Fibroblast of pulmonary artery (primary cell): ENCODE results near the gene SRPK2.
"Not testable (repeated sequence)": the region's sequence is repeated elsewhere in the genome, so short reads cannot be mapped to it uniquely, and the experiment has no call there.

Source experiments
- DNase-seq: peaks from one replicate; pipeline ENCODE4 v3.0.0-alpha.2; 2010; ENCODE audit warnings: low read depth
- H3K4me3 ChIP-seq: replicated peaks from 2 replicates; pipeline ENCODE4 v1.5.1; 2011; ENCODE audit warnings: low read depth, mild to moderate bottlenecking, control low read depth, low read length, moderate library complexity
- TF ChIP-seq, protein P1 (sequence below): IDR thresholded peaks from 2 replicates; pipeline ENCODE4 v1.5.1; 2011; ENCODE audit warnings: mild to moderate bottlenecking, control low read depth, low read length, inconsistent platforms; ENCODE audit errors: missing control alignments

Gene SRPK2

GRCh38 chr7:105244594-105244993 is 144.1 kb downstream of the SRPK2 start:
- H3K4me3 ChIP-seq: no peak overlapping the region
- TF ChIP-seq, protein P1, sequence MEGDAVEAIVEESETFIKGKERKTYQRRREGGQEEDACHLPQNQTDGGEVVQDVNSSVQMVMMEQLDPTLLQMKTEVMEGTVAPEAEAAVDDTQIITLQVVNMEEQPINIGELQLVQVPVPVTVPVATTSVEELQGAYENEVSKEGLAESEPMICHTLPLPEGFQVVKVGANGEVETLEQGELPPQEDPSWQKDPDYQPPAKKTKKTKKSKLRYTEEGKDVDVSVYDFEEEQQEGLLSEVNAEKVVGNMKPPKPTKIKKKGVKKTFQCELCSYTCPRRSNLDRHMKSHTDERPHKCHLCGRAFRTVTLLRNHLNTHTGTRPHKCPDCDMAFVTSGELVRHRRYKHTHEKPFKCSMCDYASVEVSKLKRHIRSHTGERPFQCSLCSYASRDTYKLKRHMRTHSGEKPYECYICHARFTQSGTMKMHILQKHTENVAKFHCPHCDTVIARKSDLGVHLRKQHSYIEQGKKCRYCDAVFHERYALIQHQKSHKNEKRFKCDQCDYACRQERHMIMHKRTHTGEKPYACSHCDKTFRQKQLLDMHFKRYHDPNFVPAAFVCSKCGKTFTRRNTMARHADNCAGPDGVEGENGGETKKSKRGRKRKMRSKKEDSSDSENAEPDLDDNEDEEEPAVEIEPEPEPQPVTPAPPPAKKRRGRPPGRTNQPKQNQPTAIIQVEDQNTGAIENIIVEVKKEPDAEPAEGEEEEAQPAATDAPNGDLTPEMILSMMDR: no peak
- DNase-seq: no peak

DNA sequence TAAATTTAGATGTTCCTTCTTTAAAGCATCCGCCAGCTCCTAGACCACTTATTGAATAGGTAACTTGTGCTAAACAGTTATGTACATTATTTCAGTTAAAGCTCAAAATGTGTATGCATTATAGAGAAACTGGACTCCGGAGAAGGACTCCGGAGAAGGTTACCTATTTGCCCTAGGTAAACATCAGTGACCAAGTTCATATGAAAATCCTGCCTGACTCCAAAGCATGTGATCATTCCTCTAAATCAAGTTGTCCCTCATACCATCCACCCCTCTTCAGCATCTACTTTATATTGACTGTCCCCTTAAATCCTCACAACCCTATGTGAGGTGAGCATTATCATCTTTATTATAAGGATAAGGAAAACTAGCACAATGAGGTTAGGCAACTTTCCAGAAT is 147.5 kb downstream of the SRPK2 start:
- TF ChIP-seq, protein P1: no peak
- DNase-seq: no peak

GRCh38 chr7:105238198-105238765 is 150.4 kb downstream of the SRPK2 start:
- TF ChIP-seq, protein P1: no peak
- no peak for DNase-seq
- H3K4me3 ChIP-seq: no peak overlapping the region

More for the DNA sequence above, 147.5 kb downstream of the SRPK2 start:
- H3K4me3 ChIP-seq: no peak overlapping the region

DNA sequence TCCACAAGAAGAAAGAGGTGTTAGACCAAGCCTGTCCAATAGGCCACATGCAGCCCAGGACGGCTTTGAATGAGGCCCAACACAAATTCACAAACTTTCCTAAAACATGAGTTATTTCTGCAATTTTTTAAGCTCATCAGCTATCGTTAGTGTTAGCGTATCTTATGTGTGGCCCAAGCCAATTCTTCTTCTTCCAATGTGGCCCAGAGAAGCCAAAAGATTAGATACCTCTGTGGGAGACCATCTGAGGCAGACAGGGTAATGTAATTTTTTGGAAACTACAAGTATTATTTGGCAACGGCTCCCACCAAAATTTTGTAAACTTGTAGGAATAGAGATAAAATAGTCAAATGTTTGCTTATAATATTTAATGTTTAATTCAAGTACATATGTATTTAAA is 153.8 kb downstream of the SRPK2 start:
- H3K4me3 ChIP-seq: no peak overlapping the region
- DNase-seq: no peak
- TF ChIP-seq, protein P1: no peak

DNA sequence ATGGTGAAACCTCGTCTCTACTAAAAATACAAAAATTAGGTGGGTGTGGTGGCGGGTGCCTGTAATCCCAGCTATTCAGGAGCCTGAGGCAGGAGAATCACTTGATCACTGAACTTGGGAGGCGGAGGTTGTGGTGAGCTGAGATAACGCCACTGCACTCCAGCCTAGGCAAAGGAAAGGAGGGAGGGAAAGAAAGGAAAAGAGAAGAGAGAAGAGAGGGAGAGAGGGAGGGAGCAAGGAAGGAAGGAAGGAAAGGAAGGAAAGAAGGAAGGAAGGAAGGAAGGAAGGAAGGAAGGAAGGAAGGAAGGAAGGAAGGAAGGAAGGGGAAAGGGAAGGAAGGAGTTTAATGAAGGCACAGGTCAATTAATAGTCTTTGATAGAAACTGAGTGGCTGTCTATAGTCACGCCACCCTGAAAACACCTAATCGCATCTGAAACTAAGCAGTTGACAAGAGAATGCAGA is 155.9 kb downstream of the SRPK2 start:
- not testable (repeated sequence) for DNase-seq, H3K4me3 ChIP-seq

GRCh38 chr7:105230486-105230885 is 158.2 kb downstream of the SRPK2 start:
- no peak for DNase-seq
- TF ChIP-seq, protein P1: no peak
- H3K4me3 ChIP-seq: no peak overlapping the region

- H3K4me3 ChIP-seq: no peak overlapping the region
- DNase-seq: no peak
- TF ChIP-seq, protein P1: no peak
Measured at GRCh38 chr7:105229641-105230040, 159.1 kb downstream of the SRPK2 start.
